Esophagus muscularis mucosa (tissue), 4 donors: Measurements from ENCODE around the gene RNF141.

ENCODE experiments used
- EP300 ChIP-seq: sonication (generic); formaldehyde crosslinking; IDR thresholded peaks from one replicate; pipeline ENCODE4 v1.6.1; 2017; ENCODE audit warnings: antibody characterized with exemption
- POLR2A ChIP-seq: fragments of 450-650 bp; IDR thresholded peaks from one replicate; pipeline ENCODE4 v1.6.1; 2017; ENCODE audit warnings: antibody characterized with exemption, moderate library complexity, mild to moderate bottlenecking, low read depth
- TF ChIP-seq, protein P1 (sequence below), 3 experiments: fragments of 200-600 bp in 2 of 3; fragments of 450-650 bp in 1 of 3; sonication (generic) in 2 of 3; IDR thresholded peaks; one replicate each; pipeline ENCODE4 v1.5.1; 2017 to 2019; ENCODE audit warnings: antibody characterized with exemption in 3 of 3, mild to moderate bottlenecking in 2 of 3, moderate library complexity in 1 of 3

DNA sequence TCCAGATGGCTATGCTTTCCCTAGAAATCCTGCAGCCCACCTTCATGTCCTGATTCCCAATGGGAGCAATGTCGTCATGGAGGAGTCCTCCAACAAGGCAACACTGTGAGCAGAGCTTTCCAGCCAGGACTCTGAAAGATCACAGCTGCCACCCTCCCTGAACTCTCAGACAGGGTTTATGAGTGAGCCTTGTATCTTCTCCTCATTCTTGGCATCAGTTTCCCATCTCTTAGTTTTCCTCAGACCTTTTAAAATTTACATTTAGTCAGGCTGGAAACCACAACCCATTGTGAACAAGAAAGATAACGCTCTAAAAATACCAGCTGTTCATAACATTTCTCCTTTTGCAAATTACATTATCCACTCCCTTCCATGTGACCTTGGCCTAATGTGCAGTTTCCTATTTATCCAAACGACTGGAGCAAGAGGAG is 43.1 kb upstream of the RNF141 start:
- no peak for TF ChIP-seq POLR2A
- TF ChIP-seq, protein P1, sequence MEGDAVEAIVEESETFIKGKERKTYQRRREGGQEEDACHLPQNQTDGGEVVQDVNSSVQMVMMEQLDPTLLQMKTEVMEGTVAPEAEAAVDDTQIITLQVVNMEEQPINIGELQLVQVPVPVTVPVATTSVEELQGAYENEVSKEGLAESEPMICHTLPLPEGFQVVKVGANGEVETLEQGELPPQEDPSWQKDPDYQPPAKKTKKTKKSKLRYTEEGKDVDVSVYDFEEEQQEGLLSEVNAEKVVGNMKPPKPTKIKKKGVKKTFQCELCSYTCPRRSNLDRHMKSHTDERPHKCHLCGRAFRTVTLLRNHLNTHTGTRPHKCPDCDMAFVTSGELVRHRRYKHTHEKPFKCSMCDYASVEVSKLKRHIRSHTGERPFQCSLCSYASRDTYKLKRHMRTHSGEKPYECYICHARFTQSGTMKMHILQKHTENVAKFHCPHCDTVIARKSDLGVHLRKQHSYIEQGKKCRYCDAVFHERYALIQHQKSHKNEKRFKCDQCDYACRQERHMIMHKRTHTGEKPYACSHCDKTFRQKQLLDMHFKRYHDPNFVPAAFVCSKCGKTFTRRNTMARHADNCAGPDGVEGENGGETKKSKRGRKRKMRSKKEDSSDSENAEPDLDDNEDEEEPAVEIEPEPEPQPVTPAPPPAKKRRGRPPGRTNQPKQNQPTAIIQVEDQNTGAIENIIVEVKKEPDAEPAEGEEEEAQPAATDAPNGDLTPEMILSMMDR (IDR thresholded peaks at IDR 0.05), result no peak
- TF ChIP-seq EP300, result no peak
